Jurkat, Clone E6-1 (cell line): Measurements from ENCODE around the gene LIMD2. TPM values are rescaled to one million over a fixed set of nuclear protein-coding genes. Genes with fewer than 3 reads are reported as not detected.
"Not testable (repeated sequence)": the region's sequence is repeated elsewhere in the genome, so short reads cannot be mapped to it uniquely, and the experiment has no call there.

ENCODE experiments used
- DNase-seq: peaks from one replicate; pipeline ENCODE4 v3.0.0-alpha.2; 2011; ENCODE audit warnings: low read depth, low spot score
- H3K4me3 ChIP-seq: 2 replicates; pipeline ENCODE4 v1.5.1; 2011; ENCODE audit warnings: mild to moderate bottlenecking, low read length, control low read depth, moderate library complexity
- polyA plus RNA-seq: library from polyadenylated mRNA; unstranded; fragments of >200 nt; gene quantifications from one replicate; pipeline ENCODE4 v1.2.1, GENCODE V29; 2012; ENCODE audit warnings: missing spikeins; ENCODE audit not compliant: insufficient read length, insufficient read depth

LIMD2 gene
- 64.9 TPM for polyA plus RNA-seq

GRCh38 chr17:63699638-63700527, at the start of gene LIMD2:
LIMD2 (minus strand) TSS chr17:63700125; CDS start chr17:63699298, 827 bp downstream.
- peak within 1 kb of the TSS; percentile 60 for H3K4me3 ChIP-seq
- no peak for DNase-seq

- peak within 1 kb of the TSS; percentile 85 for H3K4me3 ChIP-seq
- peak; percentile 98 for DNase-seq
Observed at GRCh38 chr17:63741408-63742173, 41.7 kb upstream of the LIMD2 start, which contains the start of gene STRADA. STRADA (minus strand) TSS chr17:63741799; CDS start chr17:63728369, 13,430 bp downstream.

GRCh38 chr17:63741143-63741407, 41.1 kb upstream of the LIMD2 start:
- no peak for DNase-seq
- H3K4me3 ChIP-seq: peak overlapping the region; percentile 85

- peak overlapping the region; percentile 85 for H3K4me3 ChIP-seq
- DNase-seq: no peak
Observed at GRCh38 chr17:63740464-63741142, 40.7 kb upstream of the LIMD2 start.

GRCh38 chr17:63735691-63736090, 35.8 kb upstream of the LIMD2 start:
- DNase-seq: no peak
- H3K4me3 ChIP-seq: no peak overlapping the region

- no peak for DNase-seq
- no peak overlapping the region for H3K4me3 ChIP-seq
Observed at GRCh38 chr17:63722403-63722802, 22.5 kb upstream of the LIMD2 start.

- not testable (repeated sequence) for DNase-seq, H3K4me3 ChIP-seq
Observed at GRCh38 chr17:63720194-63720593, 20.3 kb upstream of the LIMD2 start.

GRCh38 chr17:63718988-63719387, 19.1 kb upstream of the LIMD2 start:
- no peak overlapping the region for H3K4me3 ChIP-seq
- DNase-seq: no peak

GRCh38 chr17:63716426-63716825, 16.5 kb upstream of the LIMD2 start:
- DNase-seq: no peak
- H3K4me3 ChIP-seq: no peak overlapping the region

- H3K4me3 ChIP-seq: no peak overlapping the region
- no peak for DNase-seq
Observed at GRCh38 chr17:63714550-63715277, 14.8 kb upstream of the LIMD2 start.

GRCh38 chr17:63709110-63709509, 9.2 kb upstream of the LIMD2 start:
- no peak for DNase-seq

GRCh38 chr17:63707151-63707550, 7.2 kb upstream of the LIMD2 start:
- no peak for DNase-seq
- no peak overlapping the region for H3K4me3 ChIP-seq

More at GRCh38 chr17:63709110-63709509, 9.2 kb upstream of the LIMD2 start:
- no peak overlapping the region for H3K4me3 ChIP-seq

- H3K4me3 ChIP-seq: no peak overlapping the region
- DNase-seq: no peak
Observed at GRCh38 chr17:63706336-63707082, 6.6 kb upstream of the LIMD2 start.

GRCh38 chr17:63705657-63706056, 5.7 kb upstream of the LIMD2 start:
- H3K4me3 ChIP-seq: no peak overlapping the region
- DNase-seq: no peak

GRCh38 chr17:63704836-63705235, 4.9 kb upstream of the LIMD2 start:
- DNase-seq: no peak
- no peak overlapping the region for H3K4me3 ChIP-seq

- DNase-seq: no peak
- H3K4me3 ChIP-seq: no peak overlapping the region
Observed at GRCh38 chr17:63704259-63704576, 4.3 kb upstream of the LIMD2 start.

- H3K4me3 ChIP-seq: no peak overlapping the region
- no peak for DNase-seq
Observed at GRCh38 chr17:63703556-63704258, 3.8 kb upstream of the LIMD2 start.

- DNase-seq: no peak
- H3K4me3 ChIP-seq: no peak overlapping the region
Observed at GRCh38 chr17:63703029-63703428, 3.1 kb upstream of the LIMD2 start.
